ENCODE results near the gene STAT5B. TPM values are rescaled to one million over a fixed set of nuclear protein-coding genes. Genes with fewer than 3 reads are reported as not detected.
A peak's percentile ranks its signal among the peaks of the same experiment; 100 is the strongest.
"Not testable (repeated sequence)": the region's sequence is repeated elsewhere in the genome, so short reads cannot be mapped to it uniquely, and the experiment has no call there.

Gene STAT5B
- total RNA-seq, 1 donor from 2014 or later = 46.8 TPM

GRCh38 chr17:42188749-42189650 lies 87.2 kb downstream of the STAT5B start:
- Mint-ChIP-seq H3K9me3 (ENCODE audit: low read depth) (no peaks in the 10 kb centered on the region), H3K27ac (no peak overlapping the region), H3K36me3 (ENCODE audit: insufficient read depth) (no peaks in the 10 kb centered on the region), H3K4me1 (ENCODE audit: low read depth) (no peaks in the 10 kb centered on the region), H3K4me3 (ENCODE audit: low read depth) (no peak overlapping the region), H3K27me3 (peaks cover 23% of the 10 kb centered on the region)
- DNase-seq (ENCODE audit: low spot score, unreplicated experiment) = no peak
- TF ChIP-seq CTCF (IDR thresholded peaks at IDR 0.05; ENCODE audit: unreplicated experiment) = no peak

GRCh38 chr17:42187833-42188232 lies 88.4 kb downstream of the STAT5B start:
- Mint-ChIP-seq H3K27me3 (peaks cover 35% of the 10 kb centered on the region), H3K4me1 (ENCODE audit: low read depth) (peaks cover 2% of the 10 kb centered on the region), H3K9me3 (ENCODE audit: low read depth) (no peaks in the 10 kb centered on the region), H3K4me3 (ENCODE audit: low read depth) (no peak overlapping the region), H3K27ac (no peak overlapping the region), H3K36me3 (ENCODE audit: insufficient read depth) (no peaks in the 10 kb centered on the region)
- DNase-seq (ENCODE audit: low spot score, unreplicated experiment) = no peak
- no peak for TF ChIP-seq CTCF (IDR thresholded peaks at IDR 0.05; ENCODE audit: unreplicated experiment)

GRCh38 chr17:42186191-42186590 lies 90.0 kb downstream of the STAT5B start:
- peaks cover 51% of the 10 kb centered on the region for H3K27me3 Mint-ChIP-seq
- DNase-seq (ENCODE audit: low spot score, unreplicated experiment); H3K9me3 Mint-ChIP-seq (ENCODE audit: low read depth); H3K36me3 Mint-ChIP-seq (ENCODE audit: insufficient read depth); H3K4me3 Mint-ChIP-seq (ENCODE audit: low read depth); H3K4me1 Mint-ChIP-seq (ENCODE audit: low read depth); H3K27ac Mint-ChIP-seq: not testable (repeated sequence)

- peaks cover 53% of the 10 kb centered on the region for H3K27me3 Mint-ChIP-seq
- no peaks in the 10 kb centered on the region for H3K9me3 Mint-ChIP-seq (ENCODE audit: low read depth)
- peaks cover 2% of the 10 kb centered on the region for H3K4me1 Mint-ChIP-seq (ENCODE audit: low read depth)
- no peak overlapping the region for H3K27ac Mint-ChIP-seq
- no peak overlapping the region for H3K4me3 Mint-ChIP-seq (ENCODE audit: low read depth)
- no peak for TF ChIP-seq CTCF (IDR thresholded peaks at IDR 0.05; ENCODE audit: unreplicated experiment)
- DNase-seq (ENCODE audit: low spot score, unreplicated experiment) = no peak
- no peaks in the 10 kb centered on the region for H3K36me3 Mint-ChIP-seq (ENCODE audit: insufficient read depth)
Measured at GRCh38 chr17:42185621-42185930, 90.6 kb downstream of the STAT5B start.

- no peak for TF ChIP-seq CTCF (IDR thresholded peaks at IDR 0.05; ENCODE audit: unreplicated experiment)
- Mint-ChIP-seq H3K4me3 (ENCODE audit: low read depth) (peak within 1 kb of the TSS; percentile 24), H3K4me1 (ENCODE audit: low read depth) (peaks cover 2% of the 10 kb centered on the region), H3K36me3 (ENCODE audit: insufficient read depth) (no peaks in the 10 kb centered on the region), H3K9me3 (ENCODE audit: low read depth) (no peaks in the 10 kb centered on the region), H3K27ac (no peak within 1 kb of the TSS), H3K27me3 (peaks cover 59% of the 10 kb centered on the region)
- DNase-seq (ENCODE audit: low spot score, unreplicated experiment) = no peak
Measured at GRCh38 chr17:42184713-42185620, 91.2 kb downstream of the STAT5B start, which contains the start of gene HCRT. Gene HCRT, minus strand, starts transcription at chr17:42185452. Its CDS starts 87 bp downstream, at chr17:42185365.

All from progenitor cell of endocrine pancreas (in vitro differentiated cells).